ENCODE measurements around the gene CCR9.
"Not testable (repeated sequence)": the region's sequence is repeated elsewhere in the genome, so short reads cannot be mapped to it uniquely, and the experiment has no call there.

Gene CCR9

DNA sequence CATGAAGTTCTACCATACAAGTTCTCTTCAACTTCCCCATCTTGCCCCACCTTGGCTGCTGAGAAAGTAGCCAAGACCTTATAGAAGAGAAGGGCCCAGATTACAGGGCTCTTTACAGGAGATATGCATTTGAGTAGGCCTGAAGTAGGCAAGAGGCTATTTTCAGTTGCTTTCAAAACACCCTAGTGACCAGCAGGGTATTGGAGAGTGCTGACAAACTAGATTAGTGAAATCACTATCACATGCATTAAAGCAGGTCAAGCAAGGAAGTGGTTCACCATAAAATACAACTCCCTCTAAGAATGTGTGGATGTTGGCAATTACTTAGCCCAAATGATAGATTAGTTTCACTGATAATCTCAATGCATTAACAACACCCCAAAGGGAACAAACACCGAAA is 41.7 kb upstream of the CCR9 start:
- ChIA-PET POLR2A (no interaction called here), CTCF (interaction anchor here (1.2 to 4.9 kb wide), 7 partner anchors 9 to 71 kb away, joined by 4 to 23 read pairs (median 5); no protein-coding TSS in a partner anchor)
- TF ChIP-seq, protein P1, sequence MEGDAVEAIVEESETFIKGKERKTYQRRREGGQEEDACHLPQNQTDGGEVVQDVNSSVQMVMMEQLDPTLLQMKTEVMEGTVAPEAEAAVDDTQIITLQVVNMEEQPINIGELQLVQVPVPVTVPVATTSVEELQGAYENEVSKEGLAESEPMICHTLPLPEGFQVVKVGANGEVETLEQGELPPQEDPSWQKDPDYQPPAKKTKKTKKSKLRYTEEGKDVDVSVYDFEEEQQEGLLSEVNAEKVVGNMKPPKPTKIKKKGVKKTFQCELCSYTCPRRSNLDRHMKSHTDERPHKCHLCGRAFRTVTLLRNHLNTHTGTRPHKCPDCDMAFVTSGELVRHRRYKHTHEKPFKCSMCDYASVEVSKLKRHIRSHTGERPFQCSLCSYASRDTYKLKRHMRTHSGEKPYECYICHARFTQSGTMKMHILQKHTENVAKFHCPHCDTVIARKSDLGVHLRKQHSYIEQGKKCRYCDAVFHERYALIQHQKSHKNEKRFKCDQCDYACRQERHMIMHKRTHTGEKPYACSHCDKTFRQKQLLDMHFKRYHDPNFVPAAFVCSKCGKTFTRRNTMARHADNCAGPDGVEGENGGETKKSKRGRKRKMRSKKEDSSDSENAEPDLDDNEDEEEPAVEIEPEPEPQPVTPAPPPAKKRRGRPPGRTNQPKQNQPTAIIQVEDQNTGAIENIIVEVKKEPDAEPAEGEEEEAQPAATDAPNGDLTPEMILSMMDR (IDR thresholded peaks at IDR 0.05; ENCODE audit: control extremely low read depth, extremely low read depth, low read depth, missing control alignments) = no peak
- no peak for DNase-seq (ENCODE audit: extremely low spot score)

DNA sequence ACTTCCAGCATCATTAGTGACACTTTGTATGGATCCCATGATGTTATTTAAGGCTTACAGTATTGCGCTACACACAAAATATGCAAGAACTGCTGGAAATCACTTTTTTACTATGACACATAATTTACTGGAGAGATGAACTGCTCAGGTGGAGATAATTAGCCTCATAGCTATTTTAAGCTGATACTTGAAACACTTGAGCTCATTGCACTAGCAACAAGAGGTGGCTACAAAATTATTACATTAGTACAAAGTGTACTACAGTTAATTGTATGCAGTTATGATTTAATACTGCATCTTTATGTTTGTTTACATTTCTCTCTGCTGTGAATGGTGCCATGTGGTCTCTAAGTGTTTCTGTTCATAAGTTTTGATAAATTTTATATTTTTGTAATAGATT is 38.0 kb upstream of the CCR9 start:
- ChIA-PET POLR2A (no interaction called here), CTCF (interaction anchor here (1.1 to 2.9 kb wide), 4 partner anchors 31 to 81 kb away, joined by 4 to 17 read pairs (median 5); no protein-coding TSS in a partner anchor)
- no peak for DNase-seq (ENCODE audit: extremely low spot score)
- TF ChIP-seq, protein P1 (IDR thresholded peaks at IDR 0.05; ENCODE audit: control extremely low read depth, extremely low read depth, low read depth, missing control alignments) = no peak

DNA sequence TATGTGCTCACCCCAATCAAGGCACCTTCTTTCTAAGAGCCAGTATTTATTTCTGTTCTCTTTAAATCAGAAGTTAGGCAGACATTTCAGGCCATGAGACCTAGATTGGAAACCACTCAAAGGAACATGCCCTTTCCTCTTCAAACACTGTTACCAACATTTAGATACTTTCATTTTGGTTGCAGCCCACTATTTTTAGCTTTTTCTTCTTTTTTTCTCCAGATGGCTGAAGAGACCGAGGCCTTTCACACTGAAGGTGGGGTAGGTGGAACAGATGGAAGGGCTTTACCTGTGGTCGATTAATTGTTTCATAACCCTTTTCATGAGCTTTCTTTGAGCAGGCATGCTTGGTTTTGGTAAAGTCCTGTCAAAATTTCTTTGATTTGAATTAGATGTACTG is 33.5 kb upstream of the CCR9 start:
- CTCF ChIA-PET = interaction anchor here (1.0 to 4.3 kb wide), 7 partner anchors 8 to 118 kb away, joined by 3 to 23 read pairs (median 4); partner anchors contain the start of gene LZTFL1
- peak; percentile 26 for DNase-seq (ENCODE audit: extremely low spot score)
- TF ChIP-seq, protein P1 (IDR thresholded peaks at IDR 0.05; ENCODE audit: control extremely low read depth, extremely low read depth, low read depth, missing control alignments) = no peak
- POLR2A ChIA-PET = no interaction called here

- DNase-seq (ENCODE audit: extremely low spot score); POLR2A ChIA-PET: not testable (repeated sequence)
- CTCF ChIA-PET = interaction anchor here (0.6 to 1.0 kb wide), 2 partner anchors 12 to 53 kb away, joined by 3 read pairs; no protein-coding TSS in a partner anchor
Measured at GRCh38 chr3:45856323-45856722, 30.0 kb upstream of the CCR9 start.

GRCh38 chr3:45857024-45857423 is 29.3 kb upstream of the CCR9 start:
- POLR2A ChIA-PET = not testable (repeated sequence)
- CTCF ChIA-PET = interaction anchor here (1.0 kb wide), 1 partner anchor 11 kb away, joined by 3 read pairs; no protein-coding TSS in a partner anchor

GRCh38 chr3:45858809-45859543 is 27.4 kb upstream of the CCR9 start:
- CTCF ChIA-PET = interaction anchor here (0.9 to 1.6 kb wide), 6 partner anchors 13 to 61 kb away, joined by 3 to 10 read pairs (median 3); partner anchors contain the start of gene LZTFL1
- TF ChIP-seq, protein P1 (IDR thresholded peaks at IDR 0.05; ENCODE audit: control extremely low read depth, extremely low read depth, low read depth, missing control alignments) = no peak
- POLR2A ChIA-PET = no interaction called here
- DNase-seq (ENCODE audit: extremely low spot score) = no peak

More at GRCh38 chr3:45857024-45857423, 29.3 kb upstream of the CCR9 start:
- DNase-seq (ENCODE audit: extremely low spot score) = not testable (repeated sequence)

DNA sequence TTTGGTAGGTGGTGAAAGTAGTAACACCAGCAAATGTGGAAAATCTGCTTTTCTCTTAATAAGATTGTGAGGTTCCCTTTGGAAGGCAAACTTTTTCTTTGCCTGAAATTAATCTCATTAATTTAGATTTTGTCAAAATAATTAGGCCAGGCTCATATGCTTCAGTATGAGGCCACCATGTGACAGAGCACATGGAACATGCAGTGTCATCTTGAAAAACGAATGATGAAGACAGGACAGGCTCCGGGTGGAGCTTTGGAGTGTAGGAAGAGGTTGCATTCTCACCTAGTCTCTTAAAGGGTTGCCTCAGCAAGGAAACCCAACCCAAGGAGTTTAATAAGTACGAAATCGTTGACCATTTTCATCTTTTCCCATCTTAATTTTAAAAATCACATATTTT is 25.9 kb upstream of the CCR9 start:
- CTCF ChIA-PET = interaction anchor here (1.1 to 1.7 kb wide), 2 partner anchors 8 to 69 kb away, joined by 3 to 7 read pairs; no protein-coding TSS in a partner anchor
- TF ChIP-seq, protein P1 (IDR thresholded peaks at IDR 0.05; ENCODE audit: control extremely low read depth, extremely low read depth, low read depth, missing control alignments) = no peak
- no peak for DNase-seq (ENCODE audit: extremely low spot score)
- POLR2A ChIA-PET = interaction anchor here (0.9 to 1.7 kb wide), 2 partner anchors 13 to 19 kb away, joined by 3 to 4 read pairs; partner anchors contain the start of gene LZTFL1

Measured in GM10248 (cell line).